ENCODE results near the gene SMS. TPM values are rescaled to one million over a fixed set of nuclear protein-coding genes. Genes with fewer than 3 reads are reported as not detected.

The SMS gene
- total and polyA plus RNA-seq, 4 donors = 47.5 to 55.9 (median 52.3) TPM

- Histone ChIP-seq H3K36me3 (ENCODE audit: control insufficient read depth in 4 of 4, insufficient read depth in 4 of 4, low read length in 4 of 4) (no peaks in the 10 kb centered on the region), H3K9ac (ENCODE audit: insufficient read depth in 1 of 2, low read length in 2 of 2) (no peak overlapping the region), H3K4me3 (no peak overlapping the region), H3K9me3 (ENCODE audit: control insufficient read depth in 4 of 4, insufficient read depth in 3 of 4, low read length in 3 of 4) (no peaks in the 10 kb centered on the region), H3K27me3 (ENCODE audit: control insufficient read depth in 3 of 3, insufficient read depth in 3 of 3, low read length in 2 of 3) (peaks cover 0 to 2% (median 0%) of the 10 kb centered on the region in 3 donors), H3K27ac (ENCODE audit: low read depth in 1 of 2, low read length in 1 of 2) (no peak overlapping the region), H3K4me1 (ENCODE audit: control insufficient read depth in 5 of 5, insufficient read depth in 5 of 5, low read length in 5 of 5) (no peaks in the 10 kb centered on the region)
- DNase-seq = no peak
- no peak for ATAC-seq (ENCODE audit: insufficient read depth, low FRiP score)
- TF ChIP-seq CTCF (IDR thresholded peaks at IDR 0.05; ENCODE audit: control extremely low read depth, extremely low read depth) = no peak
- WGBS, 2 donors = 73 to 90% methylated on average over 7 of the region's 7 CpGs
These were observed 7.4 kb upstream of the SMS start for GRCh38 chrX:21933077-21933476.

GRCh38 chrX:21934414-21934813 is 6.1 kb upstream of the SMS start:
- 75 to 93% methylated on average over 3 of the region's 3 CpGs for WGBS, 2 donors
- no peak for ATAC-seq (ENCODE audit: insufficient read depth, low FRiP score)

GRCh38 chrX:21939906-21940305 is 603 bp upstream of the SMS start:
- no peak for TF ChIP-seq CTCF (IDR thresholded peaks at IDR 0.05; ENCODE audit: control extremely low read depth, extremely low read depth)
- peaks cover 0 to 3% (median 0%) of the 10 kb centered on the region in 4 donors for H3K9me3 ChIP-seq (ENCODE audit: control insufficient read depth in 4 of 4, insufficient read depth in 3 of 4, low read length in 3 of 4)
- no peak overlapping the region for H3K4me3 ChIP-seq
- H3K9ac ChIP-seq (ENCODE audit: insufficient read depth in 1 of 2, low read length in 2 of 2) = no peak overlapping the region
- H3K4me1 ChIP-seq (ENCODE audit: control insufficient read depth in 5 of 5, insufficient read depth in 5 of 5, low read length in 5 of 5) = peaks cover 0 to 10% (median 3%) of the 10 kb centered on the region in 5 donors
- ATAC-seq (ENCODE audit: insufficient read depth, low FRiP score) (no peak), DNase-seq (peak; percentile 55 to 73 (median 72))
- H3K27me3 ChIP-seq (ENCODE audit: control insufficient read depth in 3 of 3, insufficient read depth in 3 of 3, low read length in 2 of 3) = peaks cover 0 to 2% (median 0%) of the 10 kb centered on the region in 3 donors
- WGBS, 2 donors = 50 to 68% methylated on average over 10 of the region's 10 CpGs
- peaks cover 0 to 3% (median 0%) of the 10 kb centered on the region in 4 donors for H3K36me3 ChIP-seq (ENCODE audit: control insufficient read depth in 4 of 4, insufficient read depth in 4 of 4, low read length in 4 of 4)
- H3K27ac ChIP-seq (ENCODE audit: low read depth in 1 of 2, low read length in 1 of 2) = peak overlapping the region; percentile 85 to 88

More at GRCh38 chrX:21934414-21934813, 6.1 kb upstream of the SMS start:
- Histone ChIP-seq H3K9me3 (ENCODE audit: control insufficient read depth in 4 of 4, insufficient read depth in 3 of 4, low read length in 3 of 4) (no peaks in the 10 kb centered on the region), H3K4me3 (no peak overlapping the region), H3K27me3 (ENCODE audit: control insufficient read depth in 3 of 3, insufficient read depth in 3 of 3, low read length in 2 of 3) (peaks cover 0 to 2% (median 0%) of the 10 kb centered on the region in 3 donors), H3K4me1 (ENCODE audit: control insufficient read depth in 5 of 5, insufficient read depth in 5 of 5, low read length in 5 of 5) (peaks cover 0 to under 1% (median 0%) of the 10 kb centered on the region in 5 donors), H3K36me3 (ENCODE audit: control insufficient read depth in 4 of 4, insufficient read depth in 4 of 4, low read length in 4 of 4) (no peaks in the 10 kb centered on the region), H3K27ac (ENCODE audit: low read depth in 1 of 2, low read length in 1 of 2) (no peak overlapping the region), H3K9ac (ENCODE audit: insufficient read depth in 1 of 2, low read length in 2 of 2) (no peak overlapping the region)
- no peak for DNase-seq
- no peak for TF ChIP-seq CTCF (IDR thresholded peaks at IDR 0.05; ENCODE audit: control extremely low read depth, extremely low read depth)

All from lung (tissue), 12 donors.